ENCODE results near the gene COPS6.

Gene COPS6

DNA sequence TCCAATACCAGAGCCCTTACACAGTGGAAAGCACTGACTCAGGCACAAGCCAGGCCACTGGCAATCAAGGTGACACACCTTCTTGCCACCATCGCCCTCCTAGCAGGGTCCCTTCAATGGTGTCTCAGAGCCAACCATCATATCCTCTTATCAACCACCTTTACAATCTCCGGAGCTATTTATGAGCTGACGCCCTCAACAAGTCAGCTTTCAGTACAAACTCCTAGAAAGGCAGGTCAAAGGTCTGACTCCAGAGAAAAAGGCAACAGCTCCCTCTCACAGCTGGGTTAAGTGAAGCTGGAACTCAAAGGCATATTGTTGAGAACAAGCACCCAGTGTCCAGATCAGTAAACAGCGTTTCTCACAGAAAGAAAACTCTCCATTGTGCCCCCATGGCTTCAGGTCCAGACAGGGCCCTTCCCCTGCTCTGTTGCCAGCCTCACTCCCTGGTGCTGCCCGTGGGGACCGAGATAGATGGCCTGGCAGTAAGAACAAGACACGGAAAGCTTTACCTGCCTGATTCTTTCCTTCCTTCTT, 9.7 kb upstream of the COPS6 start:
- no peak for DNase-seq (ENCODE audit: low read depth in 1 of 2, low spot score in 1 of 2)

DNA sequence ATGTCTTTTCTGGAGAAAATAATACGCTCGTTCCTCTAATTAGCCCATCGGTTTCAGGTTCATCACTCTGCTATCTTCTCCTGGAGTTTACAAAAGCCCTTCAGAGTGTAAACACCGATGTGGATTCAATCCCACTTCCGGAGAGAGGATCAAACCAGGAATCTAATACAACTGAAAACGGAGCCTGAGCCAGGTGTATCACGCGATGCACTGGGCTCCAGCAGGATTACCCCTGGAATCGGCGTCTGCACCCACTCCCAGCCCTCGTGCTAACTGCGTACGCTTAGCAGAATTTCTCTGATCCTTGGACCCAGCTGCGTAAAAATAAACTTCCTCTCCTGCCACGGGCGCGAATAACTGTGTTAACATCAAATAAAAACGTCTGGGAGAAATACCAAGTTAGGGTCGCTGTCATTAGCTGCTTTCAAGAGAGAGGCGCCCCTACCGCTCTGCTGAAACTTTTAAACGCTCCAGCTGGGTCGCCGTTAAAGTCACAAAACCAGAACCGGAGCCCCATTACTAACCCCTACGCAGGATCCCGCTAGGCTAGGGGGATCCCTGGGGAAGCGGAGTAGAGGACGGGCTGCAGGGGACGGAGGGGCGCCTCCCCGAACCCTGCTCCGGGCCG, 7.7 kb upstream of the COPS6 start:
- DNase-seq (ENCODE audit: low read depth in 1 of 2, low spot score in 1 of 2): no peak

DNA sequence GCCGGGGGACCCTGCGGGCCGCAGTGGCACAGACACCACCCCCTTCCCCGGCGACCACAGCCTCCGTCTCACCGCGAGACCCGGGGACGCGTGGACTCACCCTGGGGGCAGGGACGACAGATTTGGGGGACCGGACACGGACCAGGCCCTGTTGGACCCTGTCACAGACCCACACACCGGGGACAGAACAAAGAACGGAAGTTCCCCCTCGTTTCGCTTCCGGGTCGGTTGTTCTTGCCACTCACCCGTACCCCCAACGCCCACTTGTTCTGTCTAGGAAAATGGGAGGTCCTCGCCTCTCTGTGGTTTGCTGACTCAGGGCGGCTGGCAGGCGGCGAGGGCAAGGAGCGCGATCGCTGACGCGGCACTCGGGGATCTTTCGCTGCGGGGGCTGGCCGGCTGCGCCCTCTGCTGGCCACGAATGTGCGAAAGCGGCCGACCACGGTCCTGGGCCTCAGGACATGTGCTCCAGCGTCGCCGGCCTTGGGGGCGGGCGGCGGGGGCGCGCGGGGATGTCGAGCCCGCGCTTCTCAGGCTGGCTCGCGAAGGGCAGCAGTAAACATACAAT, 7.2 kb upstream of the COPS6 start, which contains the start of gene ZNF3:
ZNF3 (minus strand) TSS at position 189 of the 568 bp plus-strand sequence. CDS start 4,366 bp downstream, outside the sequence.
- peak; percentile 93 to 98 for DNase-seq (ENCODE audit: low read depth in 1 of 2, low spot score in 1 of 2)

DNA sequence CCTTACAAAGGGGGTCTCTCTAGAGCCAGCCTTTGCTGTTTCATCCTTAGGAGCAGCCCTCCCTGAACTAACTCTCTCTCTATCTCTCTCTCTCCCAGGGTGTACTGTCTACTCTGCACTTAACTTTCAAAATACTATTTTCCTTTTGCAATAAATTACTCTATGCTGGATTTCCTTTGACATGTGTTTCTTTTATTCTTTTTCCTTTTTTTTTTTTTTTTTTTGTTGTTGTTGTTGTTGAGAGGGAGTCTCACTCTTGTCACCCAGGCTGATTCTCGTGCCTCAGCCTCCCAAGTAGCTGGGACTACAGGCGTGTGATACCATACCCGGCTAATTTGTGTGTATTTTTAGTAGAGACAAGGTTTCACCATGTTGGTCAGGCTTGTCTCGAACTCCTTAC, 5.8 kb upstream of the COPS6 start:
- DNase-seq (ENCODE audit: low read depth in 1 of 2, low spot score in 1 of 2): no peak

DNA sequence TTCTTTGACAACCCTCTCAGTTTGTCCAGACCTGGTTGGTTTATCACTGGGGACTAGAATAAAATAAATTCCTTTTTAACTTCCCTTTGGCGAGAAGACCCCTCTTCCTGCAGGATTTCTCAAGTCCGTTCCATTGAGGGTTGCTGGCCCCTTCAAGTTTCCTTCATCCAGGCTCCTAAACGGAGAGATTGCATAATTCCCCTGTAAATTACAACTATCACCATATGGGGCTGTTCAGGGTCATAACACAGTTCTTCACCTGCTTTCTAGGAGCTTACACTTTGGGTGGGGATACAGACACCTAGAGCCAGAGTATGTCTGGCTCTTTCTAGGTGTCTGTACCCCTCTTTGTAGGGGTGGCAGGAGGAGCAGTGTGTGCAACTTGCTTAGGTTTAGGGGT, 3.3 kb upstream of the COPS6 start:
- DNase-seq (ENCODE audit: low read depth in 1 of 2, low spot score in 1 of 2): no peak

DNA sequence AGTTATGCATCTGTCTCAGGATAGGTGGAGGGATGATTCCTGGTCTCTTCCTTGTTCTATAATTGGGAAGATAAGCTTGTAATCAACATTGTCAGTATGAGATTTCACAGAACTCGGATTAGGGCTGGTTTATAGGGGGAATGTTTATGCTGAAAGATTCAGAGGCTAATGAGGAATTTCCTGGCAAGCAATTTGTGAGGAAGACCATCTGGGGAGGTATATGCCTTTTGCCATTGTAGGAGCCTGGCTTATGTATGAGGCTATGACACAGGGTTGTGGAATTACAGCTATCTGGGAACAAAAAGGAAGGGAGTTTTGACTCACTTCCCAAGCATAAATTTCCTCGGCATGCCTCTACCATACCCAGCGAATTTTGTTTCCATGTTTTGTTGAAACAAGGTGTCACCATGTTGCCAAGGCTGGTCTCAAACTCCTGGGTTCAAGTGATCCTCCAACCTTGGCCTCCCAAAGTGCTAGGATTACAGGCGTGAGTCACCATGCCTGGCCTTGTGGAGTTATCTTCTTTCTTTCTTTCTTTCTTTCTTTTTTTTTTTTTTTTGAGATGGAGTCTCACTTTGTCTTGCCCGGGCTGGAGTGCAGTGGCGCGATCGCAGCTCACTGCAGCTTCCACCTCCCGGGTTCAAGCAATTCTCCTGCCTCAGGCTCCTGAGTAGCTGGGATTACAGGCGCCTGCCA, 1.6 kb upstream of the COPS6 start:
- DNase-seq (ENCODE audit: low read depth in 1 of 2, low spot score in 1 of 2): no peak

DNA sequence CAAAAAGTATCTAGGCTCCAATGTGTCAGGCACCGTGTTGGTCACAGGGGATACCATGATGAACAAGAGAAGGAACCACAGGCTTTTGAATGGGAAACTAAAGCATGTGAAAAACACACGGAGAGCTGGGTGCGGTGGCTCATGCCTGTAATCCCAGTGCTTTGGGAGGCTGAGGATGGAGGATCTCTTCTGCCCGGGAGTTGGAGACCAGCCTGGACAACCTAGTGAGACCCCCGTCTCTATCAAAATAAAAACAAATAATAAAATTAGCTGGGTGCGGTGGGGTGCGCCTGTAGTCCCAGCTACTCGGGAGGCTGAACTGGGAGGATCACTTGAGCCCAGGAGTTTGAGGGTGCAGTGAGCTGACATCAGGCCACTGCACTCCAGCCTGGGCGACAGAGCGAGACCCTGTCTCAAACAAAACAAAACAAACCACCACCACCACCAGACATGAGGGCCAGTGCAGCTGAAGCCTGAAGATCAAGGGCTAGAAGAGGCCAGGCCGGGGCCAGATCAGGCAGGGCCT, 611 bp upstream of the COPS6 start:
- DNase-seq (ENCODE audit: low read depth in 1 of 2, low spot score in 1 of 2): no peak

DNA sequence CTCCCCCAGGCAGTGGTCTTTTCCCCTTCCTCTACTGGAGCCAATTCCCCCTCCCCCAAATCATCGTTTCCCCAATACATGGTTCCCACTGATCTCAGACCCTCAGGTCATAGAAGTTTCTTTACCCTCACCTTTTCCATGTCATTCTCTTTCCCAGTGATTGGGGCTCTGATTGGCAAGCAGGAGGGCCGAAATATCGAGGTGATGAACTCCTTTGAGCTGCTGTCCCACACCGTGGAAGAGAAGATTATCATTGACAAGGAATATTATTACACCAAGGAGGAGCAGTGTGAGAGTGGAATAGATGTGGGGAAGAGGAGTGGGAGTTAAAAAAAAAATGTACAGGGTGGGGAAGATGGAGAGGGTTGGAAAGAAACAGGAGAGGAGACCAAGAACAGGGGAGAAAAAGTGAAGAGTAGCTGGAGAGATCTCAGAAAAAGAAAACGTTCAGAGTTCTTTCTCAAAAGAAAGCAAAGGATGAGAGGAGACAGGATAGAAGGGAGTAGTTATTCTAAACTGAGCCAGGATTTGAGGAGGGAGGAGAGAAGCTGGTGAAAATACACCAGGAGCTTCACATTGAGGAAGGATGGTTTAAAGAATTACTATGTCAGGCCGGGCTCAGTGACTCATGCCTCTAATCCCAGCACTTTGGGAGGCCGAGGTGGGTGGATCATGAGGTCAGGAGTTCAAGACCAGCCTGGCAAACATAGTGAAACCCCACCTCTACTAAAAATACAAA, 858 bp downstream of the COPS6 start:
- DNase-seq (ENCODE audit: low read depth in 1 of 2, low spot score in 1 of 2): no peak

DNA sequence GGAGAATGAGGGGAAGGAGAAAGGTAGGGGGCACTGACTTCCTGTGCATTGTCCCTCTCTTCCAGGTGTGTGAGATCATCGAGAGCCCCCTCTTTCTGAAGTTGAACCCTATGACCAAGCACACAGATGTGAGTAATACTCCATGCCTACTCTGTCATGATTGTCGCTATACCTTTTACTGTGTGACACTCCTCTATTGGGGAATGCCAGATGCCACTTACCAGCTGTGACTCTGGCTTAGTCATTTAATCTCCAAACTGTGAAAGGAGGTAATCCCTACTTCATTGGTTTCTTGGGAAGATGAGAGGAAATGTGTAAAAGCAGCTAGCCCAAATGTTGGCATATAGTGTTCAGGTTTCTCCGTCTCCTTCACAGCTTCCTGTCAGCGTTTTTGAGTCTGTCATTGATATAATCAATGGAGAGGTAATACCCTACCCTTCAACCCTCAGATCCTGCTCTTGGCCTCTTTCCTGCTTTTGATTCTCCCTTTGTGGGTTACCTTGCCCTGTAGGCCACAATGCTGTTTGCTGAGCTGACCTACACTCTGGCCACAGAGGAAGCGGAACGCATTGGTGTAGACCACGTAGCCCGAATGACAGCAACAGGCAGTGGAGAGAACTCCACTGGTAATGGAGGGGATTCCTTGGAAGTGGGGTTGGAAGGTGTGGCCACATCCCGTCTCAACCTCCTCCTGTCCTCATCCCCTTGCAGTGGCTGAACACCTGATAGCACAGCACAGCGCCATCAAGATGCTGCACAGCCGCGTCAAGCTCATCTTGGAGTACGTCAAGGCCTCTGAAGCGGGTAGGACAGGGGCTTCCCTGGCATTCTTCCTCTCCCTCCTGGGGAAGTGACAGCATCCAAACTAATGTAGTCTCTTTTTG, 2.0 kb downstream of the COPS6 start:
- no peak for DNase-seq (ENCODE audit: low read depth in 1 of 2, low spot score in 1 of 2)

DNA sequence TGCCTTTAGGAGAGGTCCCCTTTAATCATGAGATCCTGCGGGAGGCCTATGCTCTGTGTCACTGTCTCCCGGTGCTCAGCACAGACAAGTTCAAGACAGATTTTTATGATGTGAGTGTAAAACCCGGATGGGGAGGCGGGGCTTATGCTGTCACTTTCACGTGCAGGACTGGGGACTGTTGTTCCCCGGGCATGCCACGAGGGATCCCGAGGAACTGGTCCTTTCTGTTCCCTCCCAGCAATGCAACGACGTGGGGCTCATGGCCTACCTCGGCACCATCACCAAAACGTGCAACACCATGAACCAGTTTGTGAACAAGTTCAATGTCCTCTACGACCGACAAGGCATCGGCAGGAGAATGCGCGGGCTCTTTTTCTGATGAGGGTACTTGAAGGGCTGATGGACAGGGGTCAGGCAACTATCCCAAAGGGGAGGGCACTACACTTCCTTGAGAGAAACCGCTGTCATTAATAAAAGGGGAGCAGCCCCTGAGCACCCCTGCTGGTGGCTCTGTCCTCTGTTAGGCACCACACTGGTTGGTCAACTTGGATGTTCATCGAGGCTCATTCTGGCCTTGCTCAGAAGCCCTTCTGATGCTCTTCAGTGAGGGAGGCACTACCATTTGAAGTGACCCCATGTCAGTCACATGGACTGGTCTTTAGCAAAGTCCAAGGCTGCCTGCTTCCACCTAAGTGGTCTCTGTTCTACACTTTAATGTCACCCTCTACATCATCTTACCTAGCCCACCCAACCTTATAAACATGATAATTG, 2.8 kb downstream of the COPS6 start:
- no peak for DNase-seq (ENCODE audit: low read depth in 1 of 2, low spot score in 1 of 2)

DNA sequence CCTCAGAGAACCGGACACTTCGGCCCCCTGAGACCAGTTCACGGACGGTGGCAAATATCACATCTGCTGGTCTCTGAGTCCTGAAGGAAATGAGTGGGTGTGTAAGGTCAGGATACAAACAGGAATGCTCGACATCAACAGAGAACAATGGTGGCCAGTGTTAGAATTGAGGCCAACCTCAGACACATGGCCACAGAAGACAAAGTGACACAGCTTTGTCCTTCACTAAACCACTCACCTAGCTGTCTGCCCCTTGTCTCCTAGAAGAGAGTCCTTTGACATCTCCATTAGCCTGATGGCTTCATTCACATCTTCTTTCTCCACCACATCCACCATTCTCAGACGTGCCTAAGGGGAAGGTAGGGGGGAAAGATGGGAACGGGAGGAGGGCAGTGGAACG, 4.3 kb downstream of the COPS6 start:
- DNase-seq (ENCODE audit: low read depth in 1 of 2, low spot score in 1 of 2): no peak

DNA sequence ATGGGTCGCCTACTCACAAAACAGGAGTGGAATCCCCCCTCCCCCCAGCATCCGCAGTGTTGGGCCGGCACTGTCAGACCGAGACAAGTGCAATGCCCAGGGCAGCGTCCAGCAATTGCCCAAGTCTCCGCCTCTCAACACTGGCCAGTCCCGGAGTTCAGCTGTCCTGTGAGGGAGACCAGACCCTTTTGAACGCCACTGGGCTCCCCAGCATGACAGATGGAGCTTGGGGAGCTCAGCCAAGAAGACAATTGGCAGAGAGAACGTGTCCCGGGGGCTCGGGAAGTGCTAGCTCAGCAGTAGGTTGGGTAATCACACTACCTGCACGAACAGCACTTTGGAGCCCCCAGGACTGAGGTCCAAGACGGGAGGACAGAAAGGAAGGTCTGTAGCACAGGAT, 4.7 kb downstream of the COPS6 start:
- no peak for DNase-seq (ENCODE audit: low read depth in 1 of 2, low spot score in 1 of 2)

DNA sequence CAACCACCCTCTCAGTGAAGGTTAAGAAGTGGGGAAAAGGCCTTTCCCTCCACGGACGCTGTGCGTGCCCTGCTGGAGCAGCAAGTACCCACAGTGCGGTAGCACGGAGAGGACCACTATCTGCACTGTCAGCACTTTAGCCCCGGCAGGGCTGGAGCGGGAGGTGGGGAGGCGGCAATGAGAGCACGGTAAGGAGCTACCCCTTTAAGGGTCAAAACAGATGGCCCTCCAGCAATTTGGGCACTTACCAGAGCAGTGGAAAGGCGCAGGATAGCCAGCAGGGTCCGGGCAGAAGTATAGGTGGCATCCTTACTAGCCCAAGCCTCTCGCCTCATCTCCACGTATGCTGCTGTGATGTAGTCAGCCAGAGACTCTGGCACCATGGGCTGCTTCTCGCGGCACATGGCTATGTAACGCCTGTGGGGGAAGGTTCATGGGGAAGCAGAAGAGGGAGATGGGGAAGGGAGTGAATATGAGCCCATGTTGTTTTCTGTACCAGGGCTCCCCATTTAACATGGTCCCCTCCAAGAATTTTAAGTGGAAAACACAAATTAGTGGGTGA, 5.2 kb downstream of the COPS6 start:
- no peak for DNase-seq (ENCODE audit: low read depth in 1 of 2, low spot score in 1 of 2)

DNA sequence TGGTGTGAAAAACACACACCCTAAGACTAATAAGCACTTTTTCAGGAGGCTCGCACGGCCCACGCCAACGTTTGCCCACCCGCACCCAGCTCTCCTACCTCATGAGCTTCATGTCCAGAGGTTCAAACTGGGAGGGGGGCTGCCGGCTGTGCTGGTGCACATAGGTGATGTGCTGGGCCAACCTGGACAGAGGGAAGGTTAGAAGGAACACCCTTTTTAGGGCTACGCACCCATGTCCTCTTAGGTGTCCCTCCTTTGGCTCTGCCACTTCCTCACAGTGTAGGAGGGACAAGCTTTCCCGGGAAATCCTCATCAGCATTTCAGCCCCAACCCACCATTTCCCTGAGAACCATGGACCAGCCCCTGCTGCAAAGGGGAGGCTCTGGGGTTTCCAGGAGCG, 6.5 kb downstream of the COPS6 start:
- DNase-seq (ENCODE audit: low read depth in 1 of 2, low spot score in 1 of 2): no peak

DNA sequence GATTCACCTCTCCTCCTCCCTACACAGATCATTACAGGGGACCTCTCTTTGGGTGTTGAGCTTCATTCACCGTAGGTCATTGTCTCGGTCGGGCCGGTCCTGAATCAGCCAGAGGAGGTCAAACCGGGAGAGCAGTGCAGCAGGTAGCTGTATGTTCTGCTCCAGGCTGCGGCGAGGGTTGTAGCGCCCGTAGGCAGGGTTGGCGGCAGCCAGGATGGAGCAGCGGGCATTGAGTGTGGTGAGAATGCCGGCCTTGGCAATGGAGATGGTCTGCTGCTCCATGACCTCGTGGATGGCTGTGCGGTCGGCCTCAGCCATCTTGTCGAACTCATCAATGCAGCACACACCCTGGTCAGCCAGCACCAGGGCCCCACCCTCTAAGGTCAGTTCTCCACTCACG, 6.9 kb downstream of the COPS6 start:
- no peak for DNase-seq (ENCODE audit: low read depth in 1 of 2, low spot score in 1 of 2)

DNA sequence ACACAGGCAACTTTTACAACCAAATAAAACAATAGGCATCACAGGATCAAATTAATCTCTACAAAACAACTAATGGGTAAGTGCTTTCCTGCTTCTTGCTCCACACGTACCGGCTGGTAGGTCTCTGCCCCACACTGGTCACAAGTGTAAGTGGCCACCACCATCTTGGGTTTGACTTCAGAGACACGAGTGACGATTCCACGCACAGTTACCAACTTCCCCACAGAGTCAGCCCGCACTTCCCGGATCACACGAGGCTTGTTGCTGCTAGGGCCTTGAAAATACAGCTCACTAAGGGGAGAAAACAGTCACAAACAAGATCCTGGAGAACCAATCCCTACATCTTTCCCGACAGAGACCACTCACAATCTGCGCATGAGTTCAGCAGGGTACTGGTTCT, 10.1 kb downstream of the COPS6 start:
- no peak for DNase-seq (ENCODE audit: low read depth in 1 of 2, low spot score in 1 of 2)

DNA sequence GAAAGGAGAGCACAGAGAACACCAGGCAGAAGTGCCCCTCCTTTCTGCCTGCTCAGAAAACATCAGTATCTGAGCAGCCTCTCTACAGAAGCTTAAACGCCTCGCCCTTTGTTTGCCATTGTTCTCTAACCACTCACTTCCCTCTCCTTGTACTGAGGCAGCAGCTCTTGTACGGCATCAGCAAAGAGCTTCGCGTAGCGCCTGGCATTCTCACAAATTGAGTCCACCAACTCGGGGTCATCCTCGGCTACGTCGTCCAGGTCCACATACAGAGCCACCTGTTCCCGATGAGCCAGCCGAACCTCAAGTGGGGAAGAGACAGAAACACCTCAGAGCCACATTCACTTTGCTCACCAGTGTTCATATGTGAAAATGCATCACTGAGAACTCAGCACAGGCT, 10.7 kb downstream of the COPS6 start:
- no peak for DNase-seq (ENCODE audit: low read depth in 1 of 2, low spot score in 1 of 2)

DNA sequence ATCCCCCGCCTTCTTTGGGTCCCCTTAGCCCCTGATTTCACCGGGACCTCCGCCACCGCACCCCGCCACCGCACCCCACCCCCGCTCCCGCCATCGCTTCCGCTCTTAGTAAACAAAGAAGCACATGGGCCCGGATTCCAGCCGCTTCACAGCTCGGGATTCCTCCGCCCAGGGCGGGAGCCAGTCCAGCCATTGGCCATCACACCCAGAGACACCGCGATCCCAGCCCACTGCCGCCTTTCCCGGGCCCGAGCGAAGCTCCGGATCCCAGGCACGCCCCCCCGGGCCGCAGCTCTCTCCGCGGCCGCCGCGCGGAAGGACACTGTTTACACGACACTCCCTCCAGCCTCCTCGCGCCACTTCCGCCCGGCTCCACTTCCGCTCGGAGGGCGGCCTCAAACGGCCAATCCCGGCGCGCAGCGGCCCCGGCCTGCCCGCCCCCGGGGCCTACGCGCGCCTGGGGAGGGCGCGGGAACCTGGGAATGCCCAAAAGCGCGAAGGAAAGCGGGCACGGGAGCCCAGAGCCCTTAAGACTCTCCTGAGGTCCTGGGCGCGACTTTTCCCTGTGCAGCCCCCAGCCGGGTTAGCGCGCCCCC, 11.7 kb downstream of the COPS6 start:
- DNase-seq (ENCODE audit: low read depth in 1 of 2, low spot score in 1 of 2): peak; percentile 64 to 80
